T-helper 22 cell (primary cell): ENCODE data around the gene SRRD.
"Not testable (repeated sequence)": the region's sequence is repeated elsewhere in the genome, so short reads cannot be mapped to it uniquely, and the experiment has no call there.

Experiments
- DNase-seq: peaks from one replicate; pipeline ENCODE4 v3.0.0-alpha.2; 2020; ENCODE audit warnings: low read depth

Gene SRRD, protein sequence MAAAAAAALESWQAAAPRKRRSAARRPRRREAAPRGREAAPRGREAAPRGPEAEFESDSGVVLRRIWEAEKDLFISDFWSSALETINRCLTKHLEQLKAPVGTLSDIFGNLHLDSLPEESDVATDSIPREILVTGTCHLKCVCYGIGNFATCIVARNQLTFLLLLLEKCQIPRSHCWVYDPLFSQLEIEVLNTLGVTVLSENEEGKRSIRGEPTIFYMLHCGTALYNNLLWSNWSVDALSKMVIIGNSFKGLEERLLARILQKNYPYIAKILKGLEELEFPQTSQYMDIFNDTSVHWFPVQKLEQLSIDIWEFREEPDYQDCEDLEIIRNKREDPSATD

DNA sequence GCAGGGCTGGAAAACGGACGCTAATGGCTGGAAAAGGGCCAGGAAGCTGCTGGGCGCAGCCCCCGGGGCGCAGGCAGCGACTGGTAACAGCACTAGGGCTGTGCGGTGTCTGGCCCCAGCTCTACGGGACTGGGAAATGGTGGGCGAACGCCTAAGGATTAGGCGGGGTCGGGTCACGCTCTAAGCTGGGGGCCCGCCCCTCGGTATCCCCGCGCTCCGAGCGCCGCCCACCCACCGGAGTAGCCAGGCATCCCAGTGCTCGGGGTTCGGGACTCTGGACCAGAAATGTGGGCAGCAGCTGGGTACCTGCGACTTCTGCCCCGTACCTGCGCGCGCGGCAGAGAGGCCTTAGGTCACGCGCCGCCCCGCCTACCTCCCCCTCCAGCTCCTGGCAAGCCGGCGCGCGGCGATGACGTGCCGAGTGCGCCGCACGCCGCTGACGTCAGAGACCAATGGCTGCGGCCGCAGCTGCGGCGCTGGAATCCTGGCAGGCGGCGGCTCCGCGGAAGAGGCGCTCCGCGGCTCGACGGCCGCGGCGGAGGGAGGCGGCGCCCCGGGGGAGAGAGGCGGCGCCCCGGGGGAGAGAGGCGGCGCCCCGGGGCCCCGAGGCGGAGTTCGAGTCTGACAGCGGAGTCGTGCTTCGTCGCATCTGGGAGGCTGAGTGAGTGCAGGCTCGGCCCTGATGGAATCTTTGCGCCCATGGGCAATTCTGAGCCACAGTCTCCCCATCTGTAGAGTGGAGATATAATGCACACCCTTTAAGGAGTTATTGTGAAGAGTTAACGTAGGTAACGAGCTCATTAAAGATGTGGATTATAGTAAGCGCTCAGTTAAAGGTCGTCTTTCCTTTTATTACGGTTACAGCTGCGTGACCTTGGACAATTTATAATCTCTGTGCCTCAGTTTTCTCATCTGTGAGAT, at the start of gene SRRD, which contains the start of gene HPS4:
SRRD (plus strand) TSS at position 439 of the 921 bp plus-strand sequence; CDS start at position 453, 14 bp downstream.
HPS4 (minus strand) TSS at position 345 of the 921 bp plus-strand sequence. CDS start 2,021 bp downstream, outside the sequence.
- DNase-seq = peak; percentile 88

GRCh38 chr22:26435327-26436093, 48.2 kb upstream of the SRRD start:
- no peak for DNase-seq

DNA sequence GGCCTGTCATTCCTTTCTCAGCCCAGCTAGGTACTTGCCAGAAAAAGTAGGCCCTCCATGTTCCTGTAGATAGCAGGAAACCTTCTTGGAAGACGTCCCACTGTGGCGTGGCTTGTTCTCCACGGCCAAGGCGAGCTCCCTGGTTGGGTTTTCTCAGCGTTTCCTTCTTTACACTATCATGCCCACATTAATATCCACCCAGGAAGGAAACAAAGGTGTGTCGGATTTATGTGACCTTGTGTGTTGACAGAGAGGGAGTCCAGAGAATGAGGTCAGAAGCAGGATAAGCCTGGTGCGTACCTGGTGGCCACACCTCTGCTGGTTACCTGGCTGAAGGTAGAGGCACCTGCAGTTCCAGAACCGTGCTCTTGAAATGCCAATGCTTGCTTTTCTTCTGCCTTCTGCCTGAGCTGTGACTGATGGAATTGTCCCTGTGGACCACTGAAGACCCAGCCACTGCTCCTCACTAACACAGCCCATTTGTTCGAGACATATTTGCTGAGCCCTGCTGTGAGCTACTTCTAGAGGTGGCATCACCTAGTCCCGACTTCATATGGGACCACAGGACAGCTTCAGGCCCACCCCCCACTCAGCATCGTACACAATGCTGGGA, 46.7 kb upstream of the SRRD start:
- no peak for DNase-seq

- DNase-seq = no peak
These were observed 45.8 kb upstream of the SRRD start for GRCh38 chr22:26437694-26438392.

GRCh38 chr22:26438776-26439175, 44.9 kb upstream of the SRRD start:
- DNase-seq = not testable (repeated sequence)

- no peak for DNase-seq
These were observed 44.1 kb upstream of the SRRD start for GRCh38 chr22:26439559-26439958.

DNA sequence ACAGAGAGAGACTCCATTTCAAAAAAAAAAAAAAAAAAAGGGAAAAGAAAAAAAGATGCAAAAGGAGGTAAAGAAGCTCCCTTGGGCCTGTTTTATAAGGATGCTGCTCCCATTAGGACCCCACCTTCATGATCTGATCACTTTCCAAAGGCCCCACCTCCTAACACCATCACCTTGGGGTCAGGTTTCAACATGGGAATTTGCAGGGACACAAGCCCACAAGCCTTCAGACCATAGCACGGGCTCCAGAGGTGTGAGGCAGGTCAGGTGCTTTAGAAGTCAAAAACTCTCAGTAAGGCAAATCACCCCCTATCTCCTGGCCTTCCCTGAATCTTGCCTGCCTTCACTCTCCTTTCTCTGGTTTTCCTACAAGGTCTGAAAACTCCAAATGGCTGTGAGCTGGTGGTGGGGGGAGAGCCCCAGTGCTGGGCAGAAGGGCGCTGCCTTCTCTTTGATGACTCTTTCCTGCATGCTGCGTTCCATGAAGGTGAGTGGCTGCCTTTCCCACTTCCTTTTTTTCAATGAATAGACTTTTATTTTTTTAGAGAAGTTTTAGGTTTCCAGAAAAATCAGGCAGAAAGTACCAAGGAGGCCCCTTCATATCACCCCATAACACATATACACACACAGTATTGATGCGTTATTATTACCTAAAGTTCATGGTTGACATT, 41.5 kb upstream of the SRRD start:
- DNase-seq = no peak

DNA sequence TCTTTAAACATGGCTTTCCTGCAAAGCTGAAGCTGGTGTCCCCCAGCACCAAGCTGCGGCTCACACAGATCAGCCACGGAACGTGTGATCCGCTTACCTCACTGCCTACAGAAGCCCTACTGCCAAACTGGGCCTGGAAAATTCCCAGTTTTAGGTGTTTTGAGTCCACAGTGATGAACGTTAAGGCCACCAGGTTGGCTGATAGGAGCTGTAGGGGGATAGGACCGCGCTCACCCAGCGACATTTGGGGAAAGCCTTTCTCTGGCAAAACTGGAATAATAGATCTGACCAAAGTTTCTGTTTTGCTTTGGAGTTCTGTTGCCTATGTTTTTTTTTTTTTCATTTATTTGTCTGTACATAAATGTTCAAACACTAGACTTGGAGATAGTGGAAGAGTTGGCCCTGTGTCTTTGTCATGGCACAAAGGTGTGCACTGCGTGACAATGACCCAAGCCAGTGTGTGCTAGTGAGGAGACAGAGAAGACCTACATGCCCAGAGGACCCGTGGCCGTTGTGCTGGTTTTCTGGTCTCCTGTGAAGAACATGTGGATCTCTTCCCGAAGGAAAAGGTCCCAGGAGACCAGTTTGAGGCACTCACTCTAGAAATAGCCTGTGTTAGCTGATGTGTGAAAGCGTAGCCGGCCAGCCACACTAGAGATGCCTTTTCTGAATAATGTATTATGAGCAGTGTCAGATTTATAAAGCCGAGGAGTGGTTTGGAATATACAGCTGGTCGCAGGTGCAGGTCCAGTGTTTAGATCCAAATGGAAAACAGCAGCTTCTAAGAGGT, 39.6 kb upstream of the SRRD start:
- no peak for DNase-seq

DNA sequence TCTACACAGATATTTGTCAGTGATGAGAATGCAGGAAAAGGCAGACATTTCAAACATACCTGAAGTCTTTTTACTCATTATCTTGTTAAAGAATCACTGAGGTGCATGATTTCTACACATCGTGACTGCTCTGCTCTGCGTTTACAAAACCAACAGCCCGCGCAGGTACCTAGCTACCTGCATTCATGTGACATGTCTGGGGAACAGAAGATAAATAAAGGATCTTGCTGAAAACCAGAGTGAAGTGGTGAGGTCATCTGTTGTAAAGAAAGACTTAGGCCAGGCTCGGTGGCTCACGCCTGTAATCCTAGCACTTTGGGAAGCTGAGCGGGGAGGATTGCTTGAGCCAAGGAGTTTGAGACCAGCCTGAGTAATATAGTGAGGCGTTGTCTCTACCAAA, 38.9 kb upstream of the SRRD start:
- no peak for DNase-seq

- DNase-seq = no peak
These were observed 38.0 kb upstream of the SRRD start for GRCh38 chr22:26445577-26446275.

DNA sequence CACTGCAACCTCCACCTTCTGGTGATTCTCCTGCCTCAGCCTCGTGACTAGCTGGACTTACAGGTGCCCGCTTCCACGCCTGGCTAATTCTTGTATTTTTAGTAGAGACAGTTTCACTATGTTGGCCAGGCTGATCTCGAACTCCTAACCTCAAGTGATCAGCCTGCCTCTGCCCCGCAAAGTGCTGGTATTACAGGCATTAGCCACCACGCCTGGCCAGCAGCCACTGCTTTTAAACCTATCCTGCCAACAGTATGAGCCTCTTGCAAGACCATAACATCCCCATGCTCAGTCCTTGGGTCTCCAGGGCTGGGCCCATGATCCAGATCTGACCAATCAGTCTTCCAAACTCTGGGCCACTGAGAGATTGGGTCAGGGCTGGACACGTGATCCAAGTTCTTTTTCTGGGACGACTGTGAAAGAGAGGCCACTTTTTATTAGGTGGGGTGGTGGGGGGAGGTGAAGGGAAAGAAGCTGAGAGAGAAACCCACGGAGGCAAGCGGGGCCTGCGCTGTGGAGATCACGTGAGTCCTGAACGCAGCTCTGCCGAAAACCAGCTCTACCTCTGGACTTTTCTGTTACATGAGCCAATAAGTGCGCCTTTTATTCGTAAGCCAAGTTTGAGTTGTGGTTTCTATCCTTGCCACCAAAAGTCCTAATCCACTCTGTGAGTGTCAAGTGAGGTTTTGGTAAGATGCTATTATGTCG, 36.7 kb upstream of the SRRD start:
- DNase-seq = no peak

DNA sequence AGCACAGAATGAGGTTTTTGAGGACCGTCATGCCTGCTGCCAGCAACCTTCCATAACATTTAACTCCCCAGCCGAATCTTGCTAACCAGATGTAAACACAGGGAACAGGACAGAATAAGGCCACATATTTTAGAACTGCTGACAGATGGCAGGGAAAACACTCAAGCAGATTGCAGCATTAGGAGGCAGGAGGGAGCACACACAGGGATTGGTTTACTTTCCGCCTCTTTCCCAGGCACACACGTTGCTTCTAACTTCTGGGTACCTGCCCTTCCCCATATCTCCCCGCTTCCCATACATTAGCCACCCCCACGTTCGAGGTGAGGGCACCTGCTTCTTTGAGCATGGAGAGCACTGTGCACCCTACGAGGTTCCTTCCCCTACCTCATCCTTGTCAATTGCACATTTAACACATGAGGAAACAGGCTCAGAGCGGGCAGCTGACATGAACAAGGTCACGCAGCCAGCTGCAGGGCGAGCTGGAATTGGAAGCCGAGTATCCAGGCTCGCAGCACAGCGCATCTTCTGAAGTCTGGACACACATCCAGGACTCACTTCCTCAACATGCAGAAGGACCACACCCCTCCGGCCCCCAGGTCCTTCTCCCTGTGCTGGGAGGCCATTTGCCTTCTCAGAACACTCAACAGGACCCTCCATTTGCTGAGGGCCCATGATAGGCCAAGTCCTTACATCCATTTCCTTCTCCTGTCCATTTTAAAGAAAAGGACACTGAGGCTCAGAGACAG, 35.9 kb upstream of the SRRD start:
- DNase-seq = no peak

GRCh38 chr22:26448334-26448733, 35.3 kb upstream of the SRRD start:
- no peak for DNase-seq

- no peak for DNase-seq
These were observed 34.7 kb upstream of the SRRD start for GRCh38 chr22:26448941-26449340.

GRCh38 chr22:26450453-26451185, 33.1 kb upstream of the SRRD start:
- DNase-seq = no peak

GRCh38 chr22:26452236-26453016, 31.3 kb upstream of the SRRD start:
- no peak for DNase-seq
